HepG2 (cell line): ENCODE results near the gene PLEKHM2. TPM values are rescaled to one million over a fixed set of nuclear protein-coding genes. Genes with fewer than 3 reads are reported as not detected.

Experiments
- CEBPG ChIP-seq: IDR thresholded peaks from 2 replicates; pipeline ENCODE4 v1.6.1; 2016
- CSRNP1 ChIP-seq: sonication (generic); formaldehyde crosslinking; IDR thresholded peaks from 2 replicates; pipeline ENCODE4 v1.8.1; 2023; ENCODE audit warnings: mild to moderate bottlenecking, missing genetic modification reagents
- ETV5 ChIP-seq: IDR thresholded peaks from 2 replicates; pipeline ENCODE4 v1.6.1; 2018; ENCODE audit warnings: missing biosample characterization, missing genetic modification reagents, inconsistent platforms, borderline replicate concordance
- GLMP ChIP-seq: sonication (generic); formaldehyde crosslinking; IDR thresholded peaks from 2 replicates; pipeline ENCODE4 v1.9.0; 2021; ENCODE audit warnings: missing genetic modification reagents, mild to moderate bottlenecking, borderline replicate concordance
- PHF21A ChIP-seq: sonication (generic); formaldehyde crosslinking; IDR thresholded peaks from 2 replicates; pipeline ENCODE4 v1.5.0; 2020; ENCODE audit warnings: mild to moderate bottlenecking, missing genetic modification reagents
- SOX13 ChIP-seq, 3 experiments: fragments of 450-650 bp in 1 of 3; sonication (generic) in 1 of 3; formaldehyde crosslinking in 1 of 3; IDR thresholded peaks in 2 of 3; conservative IDR thresholded peaks in 1 of 3; 2 replicates each; pipeline versions ENCODE4 v1.5.0 to v1.6.1; 2016 to 2020; ENCODE audit warnings: antibody characterized with exemption in 1 of 3, mild to moderate bottlenecking in 1 of 3, missing compliant biosample characterization in 1 of 3, missing genetic modification reagents in 1 of 3, moderate library complexity in 1 of 3
- ZEB1 ChIP-seq: IDR thresholded peaks from 2 replicates; pipeline ENCODE4 v1.6.1; 2012; ENCODE audit warnings: mild to moderate bottlenecking, low read depth, inconsistent platforms; ENCODE audit not compliant: insufficient replicate concordance
- ZNF513 ChIP-seq: sonication (generic); formaldehyde crosslinking; conservative IDR thresholded peaks from 2 replicates; pipeline ENCODE4 v1.5.0; 2020; ENCODE audit warnings: missing genetic modification reagents
- ZSCAN30 ChIP-seq: sonication (generic); formaldehyde crosslinking; IDR thresholded peaks from 2 replicates; pipeline ENCODE4 v1.5.0; 2020; ENCODE audit warnings: mild to moderate bottlenecking, missing genetic modification reagents
- polyA plus RNA-seq, 8 experiments: library from polyadenylated mRNA; depleted of rRNA in 3 of 8; stranded (reverse) in 7 of 8; unstranded in 1 of 8; fragments of >200 nt; fragmentation: Illumina TruSeq in 4 of 8; extraction: Trizol in 4 of 8; gene quantifications; 2 replicates each; pipeline versions ENCODE4 v1.2.1 to v1.2.3, GENCODE V29; 2011 to 2016; ENCODE audit warnings: low read depth in 4 of 8, missing spikeins in 1 of 8, mixed read lengths in 1 of 8; ENCODE audit not compliant: insufficient read depth in 1 of 8
- total RNA-seq, 5 experiments: library from RNA; depleted of rRNA; stranded (reverse); fragments of >200 nt; fragmentation: Illumina TruSeq; extraction: Trizol; gene quantifications; 2 replicates each; pipeline ENCODE4 v1.2.3, GENCODE V29; 2016; ENCODE audit warnings: low read depth in 1 of 5
- TF ChIP-seq, protein P1 (sequence below): sonication (generic); formaldehyde crosslinking; IDR thresholded peaks from 2 replicates; pipeline ENCODE4 v1.5.0; 2020; ENCODE audit warnings: missing genetic modification reagents
- TF ChIP-seq, protein P2 (sequence below): sonication (generic); formaldehyde crosslinking; IDR thresholded peaks from one replicate; pipeline ENCODE4 v1.5.1; 2020; ENCODE audit warnings: mild to moderate bottlenecking, missing genetic modification reagents; ENCODE audit errors: not compliant biosample characterization

PLEKHM2 gene
- total and polyA plus RNA-seq, 2 of the 13 experiments (the other 11 are each of a cell fraction or from before 2014, with no cell fraction given) = 16.5 to 27.3 TPM

DNA sequence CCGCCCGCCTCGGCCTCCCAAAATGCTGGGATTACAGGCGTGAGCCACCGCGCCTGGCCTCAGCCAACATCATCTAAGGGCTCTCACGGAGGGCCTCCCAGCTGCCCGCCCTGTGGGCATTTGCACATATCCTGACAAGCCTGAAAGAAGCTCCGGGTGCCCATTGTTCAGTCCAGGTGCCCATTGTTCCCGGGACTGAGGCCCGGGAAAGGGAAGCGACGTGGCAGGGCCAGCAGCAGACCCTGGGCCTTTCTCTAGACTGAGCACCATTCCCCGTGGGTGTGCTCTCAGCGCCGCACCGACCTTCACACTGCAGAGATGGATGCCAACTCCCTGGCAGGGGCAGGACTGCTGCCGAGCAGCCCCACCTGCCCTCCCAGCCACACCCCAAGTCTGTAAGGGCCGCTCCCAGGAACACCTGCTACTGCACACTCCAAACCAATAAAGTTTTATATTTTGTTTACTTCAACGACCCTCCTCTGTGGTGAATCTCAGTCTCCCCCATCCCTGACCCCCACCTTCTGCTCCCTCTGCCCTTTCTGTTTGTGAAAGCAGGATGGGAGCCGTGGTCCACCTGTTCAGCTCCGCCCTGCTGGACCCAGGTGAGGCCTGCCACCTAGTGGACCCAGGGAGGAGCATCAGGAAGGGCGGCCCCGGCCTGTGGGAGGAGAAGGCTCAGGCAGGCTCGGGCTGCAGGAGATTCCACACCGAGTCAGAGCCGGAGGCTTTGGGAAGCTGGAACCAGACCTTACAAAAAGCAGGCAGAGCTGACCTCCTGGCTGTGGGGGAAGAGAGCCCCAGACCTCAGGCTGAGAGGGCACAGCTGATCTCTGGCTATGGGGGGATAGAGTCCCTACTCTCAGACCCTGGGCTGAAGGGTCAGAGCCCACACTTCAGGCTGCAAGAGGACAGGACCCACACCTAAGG, 57.1 kb downstream of the PLEKHM2 start (continued):
- peak; percentile 55; the same call in 1 of the 2 replicates for TF ChIP-seq ETV5 (CRISPR knock-in tag)
- TF ChIP-seq, protein P1, sequence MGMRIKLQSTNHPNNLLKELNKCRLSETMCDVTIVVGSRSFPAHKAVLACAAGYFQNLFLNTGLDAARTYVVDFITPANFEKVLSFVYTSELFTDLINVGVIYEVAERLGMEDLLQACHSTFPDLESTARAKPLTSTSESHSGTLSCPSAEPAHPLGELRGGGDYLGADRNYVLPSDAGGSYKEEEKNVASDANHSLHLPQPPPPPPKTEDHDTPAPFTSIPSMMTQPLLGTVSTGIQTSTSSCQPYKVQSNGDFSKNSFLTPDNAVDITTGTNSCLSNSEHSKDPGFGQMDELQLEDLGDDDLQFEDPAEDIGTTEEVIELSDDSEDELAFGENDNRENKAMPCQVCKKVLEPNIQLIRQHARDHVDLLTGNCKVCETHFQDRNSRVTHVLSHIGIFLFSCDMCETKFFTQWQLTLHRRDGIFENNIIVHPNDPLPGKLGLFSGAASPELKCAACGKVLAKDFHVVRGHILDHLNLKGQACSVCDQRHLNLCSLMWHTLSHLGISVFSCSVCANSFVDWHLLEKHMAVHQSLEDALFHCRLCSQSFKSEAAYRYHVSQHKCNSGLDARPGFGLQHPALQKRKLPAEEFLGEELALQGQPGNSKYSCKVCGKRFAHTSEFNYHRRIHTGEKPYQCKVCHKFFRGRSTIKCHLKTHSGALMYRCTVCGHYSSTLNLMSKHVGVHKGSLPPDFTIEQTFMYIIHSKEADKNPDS (CRISPR knock-in tag) = no peak
- TF ChIP-seq SOX13 (IDR thresholded peaks at IDR 0.05) = no peak
- TF ChIP-seq SOX13 (CRISPR knock-in tag; conservative IDR thresholded peaks at IDR 0.05 in 1 of 2, IDR thresholded peaks at IDR 0.05 in 1 of 2) = 0 out of 4 replicates have a peak, but pooled peaks of 1 of the 2 experiments have one; percentile 20
- TF ChIP-seq, protein P2, sequence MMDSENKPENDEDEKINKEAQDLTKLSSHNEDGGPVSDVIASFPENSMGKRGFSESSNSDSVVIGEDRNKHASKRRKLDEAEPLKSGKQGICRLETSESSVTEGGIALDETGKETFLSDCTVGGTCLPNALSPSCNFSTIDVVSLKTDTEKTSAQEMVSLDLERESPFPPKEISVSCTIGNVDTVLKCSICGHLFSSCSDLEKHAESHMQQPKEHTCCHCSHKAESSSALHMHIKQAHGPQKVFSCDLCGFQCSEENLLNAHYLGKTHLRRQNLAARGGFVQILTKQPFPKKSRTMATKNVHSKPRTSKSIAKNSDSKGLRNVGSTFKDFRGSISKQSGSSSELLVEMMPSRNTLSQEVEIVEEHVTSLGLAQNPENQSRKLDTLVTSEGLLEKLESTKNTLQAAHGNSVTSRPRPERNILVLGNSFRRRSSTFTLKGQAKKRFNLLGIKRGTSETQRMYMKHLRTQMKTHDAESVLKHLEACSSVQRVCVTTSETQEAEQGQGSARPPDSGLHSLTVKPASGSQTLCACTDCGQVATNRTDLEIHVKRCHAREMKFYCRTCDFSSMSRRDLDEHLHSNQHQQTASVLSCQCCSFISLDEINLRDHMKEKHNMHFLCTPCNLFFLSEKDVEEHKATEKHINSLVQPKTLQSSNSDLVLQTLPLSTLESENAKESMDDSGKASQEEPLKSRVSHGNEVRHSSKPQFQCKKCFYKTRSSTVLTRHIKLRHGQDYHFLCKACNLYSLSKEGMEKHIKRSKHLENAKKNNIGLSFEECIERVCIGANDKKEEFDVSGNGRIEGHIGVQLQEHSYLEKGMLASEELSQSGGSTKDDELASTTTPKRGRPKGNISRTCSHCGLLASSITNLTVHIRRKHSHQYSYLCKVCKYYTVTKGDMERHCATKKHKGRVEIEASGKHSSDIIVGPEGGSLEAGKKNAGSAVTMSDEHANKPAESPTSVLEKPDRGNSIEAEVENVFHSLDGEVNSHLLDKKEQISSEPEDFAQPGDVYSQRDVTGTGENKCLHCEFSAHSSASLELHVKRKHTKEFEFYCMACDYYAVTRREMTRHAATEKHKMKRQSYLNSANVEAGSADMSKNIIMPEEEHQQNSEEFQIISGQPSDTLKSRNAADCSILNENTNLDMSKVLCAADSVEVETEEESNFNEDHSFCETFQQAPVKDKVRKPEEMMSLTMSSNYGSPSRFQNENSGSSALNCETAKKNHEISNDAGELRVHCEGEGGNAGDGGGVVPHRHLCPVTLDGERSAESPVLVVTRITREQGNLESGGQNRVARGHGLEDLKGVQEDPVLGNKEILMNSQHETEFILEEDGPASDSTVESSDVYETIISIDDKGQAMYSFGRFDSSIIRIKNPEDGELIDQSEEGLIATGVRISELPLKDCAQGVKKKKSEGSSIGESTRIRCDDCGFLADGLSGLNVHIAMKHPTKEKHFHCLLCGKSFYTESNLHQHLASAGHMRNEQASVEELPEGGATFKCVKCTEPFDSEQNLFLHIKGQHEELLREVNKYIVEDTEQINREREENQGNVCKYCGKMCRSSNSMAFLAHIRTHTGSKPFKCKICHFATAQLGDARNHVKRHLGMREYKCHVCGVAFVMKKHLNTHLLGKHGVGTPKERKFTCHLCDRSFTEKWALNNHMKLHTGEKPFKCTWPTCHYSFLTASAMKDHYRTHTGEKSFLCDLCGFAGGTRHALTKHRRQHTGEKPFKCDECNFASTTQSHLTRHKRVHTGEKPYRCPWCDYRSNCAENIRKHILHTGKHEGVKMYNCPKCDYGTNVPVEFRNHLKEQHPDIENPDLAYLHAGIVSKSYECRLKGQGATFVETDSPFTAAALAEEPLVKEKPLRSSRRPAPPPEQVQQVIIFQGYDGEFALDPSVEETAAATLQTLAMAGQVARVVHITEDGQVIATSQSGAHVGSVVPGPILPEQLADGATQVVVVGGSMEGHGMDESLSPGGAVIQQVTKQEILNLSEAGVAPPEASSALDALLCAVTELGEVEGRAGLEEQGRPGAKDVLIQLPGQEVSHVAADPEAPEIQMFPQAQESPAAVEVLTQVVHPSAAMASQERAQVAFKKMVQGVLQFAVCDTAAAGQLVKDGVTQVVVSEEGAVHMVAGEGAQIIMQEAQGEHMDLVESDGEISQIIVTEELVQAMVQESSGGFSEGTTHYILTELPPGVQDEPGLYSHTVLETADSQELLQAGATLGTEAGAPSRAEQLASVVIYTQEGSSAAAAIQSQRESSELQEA = no peak
- TF ChIP-seq CSRNP1 = no peak
- TF ChIP-seq PHF21A (CRISPR knock-in tag) = 0 out of 2 replicates have a peak, but pooled peaks have one; percentile 19
- no peak for TF ChIP-seq ZNF513 (CRISPR knock-in tag)
- 0 out of 2 replicates have a peak, but pooled peaks have one; percentile 26 for TF ChIP-seq CEBPG (CRISPR knock-in tag)
- TF ChIP-seq ZSCAN30 (CRISPR knock-in tag) = no peak
- peak; percentile 88 for TF ChIP-seq ZEB1
- TF ChIP-seq GLMP (CRISPR knock-in tag) = no peak
